HG03575 (cell line): ENCODE results near the gene BOLA2B.
"Not testable (repeated sequence)": the region's sequence is repeated elsewhere in the genome, so short reads cannot be mapped to it uniquely, and the experiment has no call there.

Experiments
- ATAC-seq: cut with Tn5 transposase; IDR thresholded peaks from one replicate; pipeline ENCODE4 v1.9.1; 2021; ENCODE audit not compliant: unreplicated experiment, insufficient number of reproducible peaks, low FRiP score; ENCODE audit errors: extremely low read depth

BOLA2B gene

GRCh38 chr16:30185683-30186421 lies 7.6 kb downstream of the BOLA2B start:
- no peak for ATAC-seq

- no peak for ATAC-seq
Observed at GRCh38 chr16:30184891-30185682, 8.4 kb downstream of the BOLA2B start.

GRCh38 chr16:30184096-30184890 lies 9.2 kb downstream of the BOLA2B start:
- ATAC-seq: no peak

- ATAC-seq: no peak
Observed at GRCh38 chr16:30183233-30184095, 10.0 kb downstream of the BOLA2B start, which contains the start of gene CORO1A. TSS of gene CORO1A (plus strand) at chr16:30183602. CDS start at chr16:30185210, 1,608 bp downstream.

- ATAC-seq: no peak
Observed at GRCh38 chr16:30180741-30181140, 12.7 kb downstream of the BOLA2B start.

- no peak for ATAC-seq
Observed at GRCh38 chr16:30179931-30180330, 13.5 kb downstream of the BOLA2B start.

GRCh38 chr16:30179195-30179594 lies 14.3 kb downstream of the BOLA2B start:
- no peak for ATAC-seq

GRCh38 chr16:30176876-30177275 lies 16.6 kb downstream of the BOLA2B start:
- not testable (repeated sequence) for ATAC-seq

GRCh38 chr16:30173054-30173453 lies 20.4 kb downstream of the BOLA2B start:
- no peak for ATAC-seq

GRCh38 chr16:30170145-30170544 lies 23.3 kb downstream of the BOLA2B start:
- ATAC-seq: not testable (repeated sequence)

GRCh38 chr16:30169416-30169815 lies 24.1 kb downstream of the BOLA2B start:
- ATAC-seq: not testable (repeated sequence)

GRCh38 chr16:30168746-30169145 lies 24.7 kb downstream of the BOLA2B start:
- ATAC-seq: not testable (repeated sequence)

- no peak for ATAC-seq
Observed at GRCh38 chr16:30166202-30166902, 27.1 kb downstream of the BOLA2B start.

GRCh38 chr16:30163538-30163937 lies 29.9 kb downstream of the BOLA2B start:
- ATAC-seq: no peak

- ATAC-seq: no peak
Observed at GRCh38 chr16:30157214-30157613, 36.3 kb downstream of the BOLA2B start.

- no peak for ATAC-seq
Observed at GRCh38 chr16:30155188-30155587, 38.3 kb downstream of the BOLA2B start.

GRCh38 chr16:30152517-30152916 lies 40.9 kb downstream of the BOLA2B start:
- no peak for ATAC-seq

GRCh38 chr16:30151091-30151490 lies 42.4 kb downstream of the BOLA2B start:
- no peak for ATAC-seq
